ENCODE data around the gene DCBLD2.

- TF ChIP-seq, protein P1, sequence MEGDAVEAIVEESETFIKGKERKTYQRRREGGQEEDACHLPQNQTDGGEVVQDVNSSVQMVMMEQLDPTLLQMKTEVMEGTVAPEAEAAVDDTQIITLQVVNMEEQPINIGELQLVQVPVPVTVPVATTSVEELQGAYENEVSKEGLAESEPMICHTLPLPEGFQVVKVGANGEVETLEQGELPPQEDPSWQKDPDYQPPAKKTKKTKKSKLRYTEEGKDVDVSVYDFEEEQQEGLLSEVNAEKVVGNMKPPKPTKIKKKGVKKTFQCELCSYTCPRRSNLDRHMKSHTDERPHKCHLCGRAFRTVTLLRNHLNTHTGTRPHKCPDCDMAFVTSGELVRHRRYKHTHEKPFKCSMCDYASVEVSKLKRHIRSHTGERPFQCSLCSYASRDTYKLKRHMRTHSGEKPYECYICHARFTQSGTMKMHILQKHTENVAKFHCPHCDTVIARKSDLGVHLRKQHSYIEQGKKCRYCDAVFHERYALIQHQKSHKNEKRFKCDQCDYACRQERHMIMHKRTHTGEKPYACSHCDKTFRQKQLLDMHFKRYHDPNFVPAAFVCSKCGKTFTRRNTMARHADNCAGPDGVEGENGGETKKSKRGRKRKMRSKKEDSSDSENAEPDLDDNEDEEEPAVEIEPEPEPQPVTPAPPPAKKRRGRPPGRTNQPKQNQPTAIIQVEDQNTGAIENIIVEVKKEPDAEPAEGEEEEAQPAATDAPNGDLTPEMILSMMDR (IDR thresholded peaks at IDR 0.05), result no peak
- TF ChIP-seq POLR2A (IDR thresholded peaks at IDR 0.05), result no peak
Measured at GRCh38 chr3:98761643-98762229, 139.8 kb downstream of the DCBLD2 start.

Data from body of pancreas (tissue), 4 donors.